Naive thymus-derived CD8-positive, alpha-beta T cell (primary cell): Measurements from ENCODE around the gene GPC3. TPM values are rescaled to one million over a fixed set of nuclear protein-coding genes. Genes with fewer than 3 reads are reported as not detected.
A peak's percentile ranks its signal among the peaks of the same experiment; 100 is the strongest.
"Not testable (repeated sequence)": the region's sequence is repeated elsewhere in the genome, so short reads cannot be mapped to it uniquely, and the experiment has no call there.

ENCODE experiments used
- ATAC-seq, 2 donors: fragments of 150-1000 bp; cut with Tn5 transposase in 1 of 2; sonication (Bioruptor Pico), chemical (Tn5 transposase) in 1 of 2; 1 replicate in 1 of 2; 2 replicates in 1 of 2; pipeline ENCODE4 v1.10.0; 2021; ENCODE audit warnings: mild to moderate bottlenecking in 2 of 2, moderate library complexity in 2 of 2
- POLR2A ChIA-PET: fragments of 350-600 bp; sonication (Branson Sonifier 250); formaldehyde crosslinking; loops from one replicate; lab custom pipeline; 2021; ENCODE audit warnings: antibody characterized with exemption; lab: Charles Lee
- DNase-seq, 10 donors: peaks; one replicate each; pipeline versions ENCODE4 v3.0.0 to v3.0.0-alpha.2; 2020 to 2022
- H3K27ac Mint-ChIP-seq, 10 donors: one replicate each; pipeline ENCODE4 v1.8.0; 2020 to 2022; ENCODE audit warnings: mild to moderate bottlenecking in 10 of 10, mixed read lengths in 10 of 10, moderate library complexity in 4 of 10, inconsistent platforms in 1 of 10
- H3K27me3 Mint-ChIP-seq, 5 donors: one replicate each; pipeline ENCODE4 v1.8.0; 2021 to 2022; ENCODE audit warnings: mixed read lengths in 5 of 5
- H3K36me3 Mint-ChIP-seq, 3 donors: one replicate each; pipeline ENCODE4 v1.8.0; 2020 to 2022; ENCODE audit warnings: mixed read lengths in 3 of 3, mild to moderate bottlenecking in 2 of 3, inconsistent platforms in 1 of 3
- H3K4me1 Mint-ChIP-seq, 4 donors: one replicate each; pipeline ENCODE4 v1.8.0; 2021 to 2022; ENCODE audit warnings: mixed read lengths in 4 of 4
- H3K4me3 Mint-ChIP-seq, 10 donors: one replicate each; pipeline ENCODE4 v1.8.0; 2020 to 2022; ENCODE audit warnings: mild to moderate bottlenecking in 10 of 10, mixed read lengths in 10 of 10, moderate library complexity in 6 of 10, inconsistent platforms in 1 of 10
- H3K9me3 Mint-ChIP-seq, 9 donors: one replicate each; pipeline ENCODE4 v1.8.0; 2020 to 2022; ENCODE audit warnings: mixed read lengths in 9 of 9, mild to moderate bottlenecking in 3 of 9, inconsistent platforms in 1 of 9, moderate library complexity in 1 of 9
- polyA plus RNA-seq, 3 donors: library from polyadenylated mRNA; unstranded; fragments of 300-500 nt; fragmentation: Illumina TruSeq; gene quantifications; one replicate each; pipeline ENCODE4 v1.2.3, GENCODE V29; 2021
- total RNA-seq, 8 experiments: library from RNA in 2 of 8; stranded (reverse) in 2 of 8; gene quantifications; one replicate each; pipeline ENCODE4 v1.2.3 and lab custom pipeline; 2021 to 2026

GPC3 gene
- total and polyA plus RNA-seq, 5 experiments from 2014 or later: 2.3 to 3.9 (median 2.6) TPM; not detected in 2

GRCh38 chrX:133537142-133537541 lies 448.3 kb downstream of the GPC3 start:
- no peaks in the 10 kb centered on the region for H3K27me3 Mint-ChIP-seq
- DNase-seq (no peak), ATAC-seq (no peak)
- H3K9me3 Mint-ChIP-seq: no peaks in the 10 kb centered on the region
- H3K36me3 Mint-ChIP-seq: peaks cover 0 to 3% (median 3%) of the 10 kb centered on the region in 3 donors
- H3K4me1 Mint-ChIP-seq: no peaks in the 10 kb centered on the region
- POLR2A ChIA-PET: no interaction called here
- no peak overlapping the region for H3K27ac Mint-ChIP-seq
- no peak overlapping the region for H3K4me3 Mint-ChIP-seq

DNA sequence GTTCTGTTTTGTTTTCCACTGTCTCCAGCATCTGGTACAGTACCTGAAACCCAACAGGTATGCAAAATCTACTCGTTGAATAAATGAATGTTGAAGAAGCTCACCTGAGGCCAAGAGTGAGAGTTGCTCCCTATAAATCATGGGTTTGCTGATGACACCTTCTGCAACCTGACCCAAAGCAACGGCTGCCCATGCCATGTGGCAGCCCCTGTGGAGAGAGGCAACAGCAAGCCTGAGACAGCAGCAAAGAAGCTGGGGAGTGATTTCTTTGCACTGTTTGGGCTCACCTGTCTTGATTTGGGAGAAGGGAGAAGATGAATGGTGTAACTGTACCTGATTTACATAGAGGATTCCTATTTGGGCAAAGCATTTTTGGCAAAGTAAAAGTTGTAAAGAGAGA lies 450.3 kb downstream of the GPC3 start:
- H3K27me3 Mint-ChIP-seq: no peaks in the 10 kb centered on the region
- POLR2A ChIA-PET: no interaction called here
- no peak overlapping the region for H3K4me3 Mint-ChIP-seq
- peaks cover 0 to 3% (median 3%) of the 10 kb centered on the region in 3 donors for H3K36me3 Mint-ChIP-seq
- no peak for ATAC-seq
- no peaks in the 10 kb centered on the region for H3K4me1 Mint-ChIP-seq
- H3K27ac Mint-ChIP-seq: peak overlapping the region in 1 of 10 donors; percentile 57
- no peak for DNase-seq
- H3K9me3 Mint-ChIP-seq: no peaks in the 10 kb centered on the region

GRCh38 chrX:133534172-133534571 lies 451.2 kb downstream of the GPC3 start:
- H3K4me3 Mint-ChIP-seq: no peak overlapping the region
- ATAC-seq: no peak
- H3K27ac Mint-ChIP-seq: no peak overlapping the region
- DNase-seq: no peak
- no peaks in the 10 kb centered on the region for H3K27me3 Mint-ChIP-seq
- POLR2A ChIA-PET: no interaction called here
- no peaks in the 10 kb centered on the region for H3K9me3 Mint-ChIP-seq
- H3K36me3 Mint-ChIP-seq: peaks cover 0 to 3% (median 3%) of the 10 kb centered on the region in 3 donors
- no peaks in the 10 kb centered on the region for H3K4me1 Mint-ChIP-seq

GRCh38 chrX:133533249-133533648 lies 452.1 kb downstream of the GPC3 start:
- Mint-ChIP-seq H3K9me3 (no peaks in the 10 kb centered on the region), H3K36me3 (peaks cover 0 to 3% (median 3%) of the 10 kb centered on the region in 3 donors), H3K4me1 (no peaks in the 10 kb centered on the region), H3K27me3 (no peaks in the 10 kb centered on the region), H3K27ac (no peak overlapping the region), H3K4me3 (no peak overlapping the region)
- ATAC-seq (no peak), DNase-seq (no peak)
- POLR2A ChIA-PET: no interaction called here

DNA sequence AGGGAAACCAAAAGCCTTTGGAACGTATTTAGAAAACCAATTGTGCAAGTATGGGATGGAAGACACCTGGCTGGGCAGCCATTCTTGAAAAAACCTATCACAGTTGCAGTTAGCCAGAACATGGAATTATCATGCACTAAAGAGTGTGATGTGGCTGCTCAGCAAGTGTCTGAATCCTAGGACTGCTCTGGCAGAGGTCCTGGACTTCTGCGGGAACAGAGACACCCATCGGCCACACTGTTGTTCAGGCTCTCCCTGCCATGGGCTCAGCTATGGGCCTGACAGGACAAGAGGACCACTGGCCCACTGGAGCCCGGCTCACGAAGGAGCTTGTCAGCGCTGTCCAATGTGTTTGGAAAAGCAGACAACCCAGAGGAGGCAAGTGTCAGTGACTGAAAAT lies 454.4 kb downstream of the GPC3 start:
- Mint-ChIP-seq H3K4me3 (no peak overlapping the region), H3K9me3 (no peaks in the 10 kb centered on the region), H3K36me3 (peaks cover 0 to 3% (median 3%) of the 10 kb centered on the region in 3 donors), H3K4me1 (no peaks in the 10 kb centered on the region), H3K27me3 (no peaks in the 10 kb centered on the region), H3K27ac (no peak overlapping the region)
- DNase-seq: no peak
- POLR2A ChIA-PET: no interaction called here
- ATAC-seq: no peak

DNA sequence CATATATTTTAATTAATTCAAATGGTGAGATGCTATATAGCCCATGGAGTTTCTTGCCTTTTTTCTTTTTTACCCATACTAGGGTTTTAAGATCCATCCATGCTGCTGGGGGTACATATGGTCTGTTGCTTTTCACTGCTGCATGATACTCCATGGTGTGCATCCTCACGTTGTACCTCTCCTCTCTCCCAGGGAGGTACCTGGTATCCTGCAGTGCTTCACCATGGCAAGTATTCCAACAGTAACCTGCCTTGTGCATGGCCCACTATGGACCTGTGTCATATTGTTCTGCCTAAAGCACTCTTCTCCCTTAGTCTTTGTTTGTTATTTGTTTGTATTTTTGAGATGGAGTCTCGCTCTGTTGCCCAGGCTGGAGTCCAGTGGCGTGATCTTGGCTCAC lies 455.8 kb downstream of the GPC3 start:
- H3K4me1 Mint-ChIP-seq: no peaks in the 10 kb centered on the region
- no peaks in the 10 kb centered on the region for H3K27me3 Mint-ChIP-seq
- DNase-seq (no peak), ATAC-seq (no peak)
- no peak overlapping the region for H3K4me3 Mint-ChIP-seq
- POLR2A ChIA-PET: no interaction called here
- H3K9me3 Mint-ChIP-seq: no peaks in the 10 kb centered on the region
- H3K27ac Mint-ChIP-seq: no peak overlapping the region
- H3K36me3 Mint-ChIP-seq: no peaks in the 10 kb centered on the region

DNA sequence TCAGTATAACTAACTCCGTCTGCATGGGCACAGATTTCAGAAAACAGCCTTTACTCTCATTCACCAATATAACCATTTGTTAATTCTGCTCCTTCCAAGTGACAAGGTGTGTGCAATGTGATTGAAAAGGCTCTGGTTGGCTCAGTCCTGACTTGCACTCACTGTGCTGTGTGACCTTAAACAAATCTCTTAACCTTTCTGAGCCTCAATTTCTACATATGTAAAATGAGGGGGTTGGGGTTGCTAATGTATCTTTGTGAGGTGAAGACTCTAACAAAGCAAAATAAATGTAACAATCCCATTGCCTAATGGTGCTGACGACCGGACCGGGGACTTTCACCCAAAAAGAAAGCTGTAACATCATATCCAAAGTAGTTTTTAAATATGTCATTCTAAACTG lies 457.6 kb downstream of the GPC3 start:
- ATAC-seq (no peak), DNase-seq (no peak)
- H3K4me1 Mint-ChIP-seq: no peaks in the 10 kb centered on the region
- POLR2A ChIA-PET: no interaction called here
- no peak overlapping the region for H3K4me3 Mint-ChIP-seq
- H3K27ac Mint-ChIP-seq: no peak overlapping the region
- no peaks in the 10 kb centered on the region for H3K9me3 Mint-ChIP-seq
- H3K36me3 Mint-ChIP-seq: no peaks in the 10 kb centered on the region
- H3K27me3 Mint-ChIP-seq: no peaks in the 10 kb centered on the region

- Mint-ChIP-seq H3K36me3 (no peaks in the 10 kb centered on the region), H3K27ac (no peak overlapping the region), H3K4me1 (no peaks in the 10 kb centered on the region), H3K4me3 (no peak overlapping the region), H3K9me3 (no peaks in the 10 kb centered on the region), H3K27me3 (no peaks in the 10 kb centered on the region)
- DNase-seq (no peak), ATAC-seq (no peak)
- POLR2A ChIA-PET: no interaction called here
These were observed 458.0 kb downstream of the GPC3 start for GRCh38 chrX:133527415-133527814.

GRCh38 chrX:133526773-133527172 lies 458.6 kb downstream of the GPC3 start:
- H3K27ac Mint-ChIP-seq, H3K27me3 Mint-ChIP-seq, H3K36me3 Mint-ChIP-seq, POLR2A ChIA-PET, DNase-seq, H3K4me1 Mint-ChIP-seq, ATAC-seq, H3K9me3 Mint-ChIP-seq, H3K4me3 Mint-ChIP-seq: not testable (repeated sequence)

DNA sequence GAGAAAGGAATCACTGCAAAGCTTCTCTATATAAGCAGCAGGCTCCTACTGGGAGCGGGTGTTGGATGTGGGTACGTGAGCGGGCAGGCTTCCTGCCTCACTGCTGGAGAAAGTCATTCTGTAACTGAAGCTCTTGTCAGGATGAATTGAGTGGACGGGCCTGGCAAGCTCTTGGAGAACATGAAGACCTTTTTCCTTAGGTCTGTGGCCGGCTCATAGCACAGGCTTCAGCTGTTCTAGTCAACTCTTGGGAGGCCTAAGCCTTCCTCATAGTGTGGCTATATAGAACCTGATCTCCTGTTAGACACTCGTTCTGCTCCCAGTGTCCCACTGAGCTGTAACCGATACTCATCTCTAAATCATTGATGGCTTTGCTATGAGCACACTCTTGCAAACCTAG lies 461.9 kb downstream of the GPC3 start:
- DNase-seq (no peak), ATAC-seq (no peak)
- Mint-ChIP-seq H3K9me3 (no peaks in the 10 kb centered on the region), H3K4me3 (no peak overlapping the region), H3K27ac (no peak overlapping the region), H3K27me3 (no peaks in the 10 kb centered on the region), H3K4me1 (no peaks in the 10 kb centered on the region), H3K36me3 (no peaks in the 10 kb centered on the region)
- POLR2A ChIA-PET: no interaction called here

GRCh38 chrX:133523081-133523487 lies 462.3 kb downstream of the GPC3 start:
- Mint-ChIP-seq H3K4me3 (no peak overlapping the region), H3K36me3 (no peaks in the 10 kb centered on the region), H3K27ac (peak overlapping the region in 1 of 10 donors; percentile 49), H3K9me3 (no peaks in the 10 kb centered on the region), H3K27me3 (no peaks in the 10 kb centered on the region), H3K4me1 (no peaks in the 10 kb centered on the region)
- ATAC-seq (no peak), DNase-seq (no peak)
- POLR2A ChIA-PET: no interaction called here

DNA sequence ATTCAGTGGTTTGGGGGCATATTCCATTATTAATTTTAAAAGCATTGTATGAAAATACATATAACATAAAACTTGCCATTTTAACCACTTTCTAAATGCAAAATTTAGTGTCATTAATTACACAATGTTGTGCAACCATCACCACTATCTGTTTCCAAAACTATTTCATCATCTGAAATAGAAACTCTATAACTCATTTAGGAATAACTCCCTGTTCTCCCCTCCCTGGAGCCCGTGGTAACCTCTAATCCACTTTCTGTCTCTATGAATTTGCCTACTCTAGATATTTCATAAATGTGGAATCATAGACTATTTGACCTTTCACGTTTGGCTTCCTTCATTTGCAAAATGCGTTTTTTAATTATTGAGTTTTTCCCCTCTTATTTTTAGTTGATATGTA lies 468.7 kb downstream of the GPC3 start:
- no peaks in the 10 kb centered on the region for H3K36me3 Mint-ChIP-seq
- H3K9me3 Mint-ChIP-seq: no peaks in the 10 kb centered on the region
- no peaks in the 10 kb centered on the region for H3K4me1 Mint-ChIP-seq
- no peak for DNase-seq
- no peak overlapping the region for H3K27ac Mint-ChIP-seq
- H3K4me3 Mint-ChIP-seq: no peak overlapping the region
- no peak for ATAC-seq
- H3K27me3 Mint-ChIP-seq: no peaks in the 10 kb centered on the region
- POLR2A ChIA-PET: no interaction called here

DNA sequence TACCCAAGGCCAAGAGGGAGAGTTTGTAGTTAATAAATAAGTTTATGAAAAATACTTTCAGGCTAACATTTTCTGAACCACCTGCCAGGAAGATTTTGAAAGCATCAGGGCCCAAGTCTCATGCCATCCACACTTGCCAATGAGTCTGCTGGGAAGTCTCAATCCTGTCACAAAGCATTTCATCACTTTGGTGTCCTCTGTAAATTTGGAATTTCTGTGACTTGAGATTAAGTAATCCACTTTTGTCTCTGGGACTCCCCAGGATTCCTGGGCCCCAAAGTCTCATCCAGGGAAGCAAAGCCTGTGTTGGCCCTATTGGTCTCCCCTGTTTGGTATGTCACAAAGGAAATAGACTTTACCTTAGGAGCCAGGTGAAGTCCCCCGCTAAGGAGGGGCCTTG lies 470.9 kb downstream of the GPC3 start:
- Mint-ChIP-seq H3K9me3 (no peaks in the 10 kb centered on the region), H3K27ac (no peak overlapping the region), H3K27me3 (no peaks in the 10 kb centered on the region), H3K36me3 (no peaks in the 10 kb centered on the region), H3K4me3 (no peak overlapping the region), H3K4me1 (no peaks in the 10 kb centered on the region)
- POLR2A ChIA-PET: no interaction called here
- ATAC-seq (no peak), DNase-seq (no peak)

- no peaks in the 10 kb centered on the region for H3K9me3 Mint-ChIP-seq
- no peak overlapping the region for H3K4me3 Mint-ChIP-seq
- no peaks in the 10 kb centered on the region for H3K36me3 Mint-ChIP-seq
- POLR2A ChIA-PET: no interaction called here
- no peak for ATAC-seq
- H3K27me3 Mint-ChIP-seq: no peaks in the 10 kb centered on the region
- no peaks in the 10 kb centered on the region for H3K4me1 Mint-ChIP-seq
- H3K27ac Mint-ChIP-seq: no peak overlapping the region
- no peak for DNase-seq
These were observed 472.3 kb downstream of the GPC3 start for GRCh38 chrX:133513123-133513522.
